HUES6 (cell line): Measurements from ENCODE around the gene PRR19.

Experiments
- H3K27ac ChIP-seq: 2 replicates; pipeline ENCODE4 v1.7.0; 2013; ENCODE audit warnings: low read depth, mild to moderate bottlenecking, low read length, inconsistent platforms
- H3K27me3 ChIP-seq: 2 replicates; pipeline ENCODE4 v1.6.1; 2013; ENCODE audit warnings: low read length; ENCODE audit not compliant: control insufficient read depth, insufficient read depth
- H3K36me3 ChIP-seq: 2 replicates; pipeline ENCODE4 v1.6.1; 2013; ENCODE audit warnings: low read length; ENCODE audit not compliant: control insufficient read depth, insufficient read depth
- H3K4me1 ChIP-seq: 2 replicates; pipeline ENCODE4 v1.6.1; 2013; ENCODE audit warnings: low read length; ENCODE audit not compliant: control insufficient read depth, insufficient read depth
- H3K4me3 ChIP-seq: 2 replicates; pipeline ENCODE4 v1.5.1; 2013; ENCODE audit warnings: low read depth, low read length
- H3K9ac ChIP-seq: one replicate; pipeline ENCODE4 v1.6.1; 2013; ENCODE audit warnings: mild to moderate bottlenecking, low read length
- H3K9me3 ChIP-seq: 2 replicates; pipeline ENCODE4 v1.6.1; 2013; ENCODE audit warnings: low read depth, low read length; ENCODE audit not compliant: control insufficient read depth, insufficient read depth

PRR19 gene

DNA sequence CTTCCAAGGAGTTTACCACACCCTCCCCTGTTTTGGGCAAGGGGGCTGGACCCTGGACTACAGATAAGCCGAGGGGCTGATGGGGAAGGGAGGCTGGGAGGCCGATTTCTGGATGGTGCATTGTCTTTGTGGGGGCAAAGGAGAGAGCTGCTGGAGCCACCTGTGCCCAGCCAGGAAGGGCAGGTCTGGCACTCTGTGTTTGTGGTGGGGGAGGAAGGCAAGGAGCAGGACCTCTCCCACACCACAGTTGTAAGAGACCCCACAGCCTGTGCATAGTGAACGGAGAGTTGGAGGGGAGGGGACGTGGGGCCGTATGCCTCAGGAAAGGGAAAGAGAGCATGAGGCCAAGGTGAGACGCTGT, 16.0 kb upstream of the PRR19 start:
- Histone ChIP-seq H3K27me3 (no peaks in the 10 kb centered on the region), H3K36me3 (peaks cover 41% of the 10 kb centered on the region), H3K9me3 (no peaks in the 10 kb centered on the region), H3K9ac (no peak overlapping the region), H3K4me3 (no peak overlapping the region), H3K4me1 (peaks cover 41% of the 10 kb centered on the region), H3K27ac (no peak overlapping the region)

GRCh38 chr19:42286349-42287016, 15.4 kb upstream of the PRR19 start:
- Histone ChIP-seq H3K9ac (no peak overlapping the region), H3K27me3 (no peaks in the 10 kb centered on the region), H3K36me3 (peaks cover 46% of the 10 kb centered on the region), H3K4me3 (no peak overlapping the region), H3K4me1 (peaks cover 43% of the 10 kb centered on the region), H3K9me3 (no peaks in the 10 kb centered on the region), H3K27ac (no peak overlapping the region)

GRCh38 chr19:42287017-42287826, 14.7 kb upstream of the PRR19 start:
- H3K9ac ChIP-seq = no peak overlapping the region
- H3K27me3 ChIP-seq = no peaks in the 10 kb centered on the region
- peaks cover 54% of the 10 kb centered on the region for H3K36me3 ChIP-seq
- H3K27ac ChIP-seq = no peak overlapping the region
- H3K4me3 ChIP-seq = no peak overlapping the region
- no peaks in the 10 kb centered on the region for H3K9me3 ChIP-seq
- peaks cover 40% of the 10 kb centered on the region for H3K4me1 ChIP-seq

- Histone ChIP-seq H3K9me3 (no peaks in the 10 kb centered on the region), H3K9ac (no peak overlapping the region), H3K27ac (no peak overlapping the region), H3K27me3 (no peaks in the 10 kb centered on the region), H3K36me3 (peaks cover 59% of the 10 kb centered on the region), H3K4me1 (peaks cover 36% of the 10 kb centered on the region), H3K4me3 (no peak overlapping the region)
These were observed 14.2 kb upstream of the PRR19 start for GRCh38 chr19:42287827-42288107.

- Histone ChIP-seq H3K27me3 (no peaks in the 10 kb centered on the region), H3K9me3 (no peaks in the 10 kb centered on the region), H3K27ac (no peak overlapping the region), H3K9ac (no peak overlapping the region), H3K36me3 (peaks cover 65% of the 10 kb centered on the region), H3K4me1 (peaks cover 30% of the 10 kb centered on the region), H3K4me3 (no peak overlapping the region)
These were observed 13.5 kb upstream of the PRR19 start for GRCh38 chr19:42288387-42288786.

GRCh38 chr19:42288881-42289555, 12.9 kb upstream of the PRR19 start:
- H3K4me1 ChIP-seq = peaks cover 30% of the 10 kb centered on the region
- H3K9ac ChIP-seq = no peak overlapping the region
- no peaks in the 10 kb centered on the region for H3K9me3 ChIP-seq
- peaks cover 72% of the 10 kb centered on the region for H3K36me3 ChIP-seq
- H3K27me3 ChIP-seq = no peaks in the 10 kb centered on the region
- no peak overlapping the region for H3K27ac ChIP-seq
- H3K4me3 ChIP-seq = no peak overlapping the region

GRCh38 chr19:42289556-42290041, 12.3 kb upstream of the PRR19 start:
- Histone ChIP-seq H3K4me1 (peaks cover 30% of the 10 kb centered on the region), H3K9ac (no peak overlapping the region), H3K27me3 (no peaks in the 10 kb centered on the region), H3K36me3 (peaks cover 78% of the 10 kb centered on the region), H3K9me3 (no peaks in the 10 kb centered on the region), H3K27ac (no peak overlapping the region), H3K4me3 (no peak overlapping the region)

- H3K4me3 ChIP-seq = no peak overlapping the region
- H3K27me3 ChIP-seq = no peaks in the 10 kb centered on the region
- no peak overlapping the region for H3K27ac ChIP-seq
- H3K36me3 ChIP-seq = peaks cover 81% of the 10 kb centered on the region
- no peaks in the 10 kb centered on the region for H3K9me3 ChIP-seq
- H3K9ac ChIP-seq = no peak overlapping the region
- H3K4me1 ChIP-seq = peaks cover 26% of the 10 kb centered on the region
These were observed 11.8 kb upstream of the PRR19 start for GRCh38 chr19:42290136-42290522.

DNA sequence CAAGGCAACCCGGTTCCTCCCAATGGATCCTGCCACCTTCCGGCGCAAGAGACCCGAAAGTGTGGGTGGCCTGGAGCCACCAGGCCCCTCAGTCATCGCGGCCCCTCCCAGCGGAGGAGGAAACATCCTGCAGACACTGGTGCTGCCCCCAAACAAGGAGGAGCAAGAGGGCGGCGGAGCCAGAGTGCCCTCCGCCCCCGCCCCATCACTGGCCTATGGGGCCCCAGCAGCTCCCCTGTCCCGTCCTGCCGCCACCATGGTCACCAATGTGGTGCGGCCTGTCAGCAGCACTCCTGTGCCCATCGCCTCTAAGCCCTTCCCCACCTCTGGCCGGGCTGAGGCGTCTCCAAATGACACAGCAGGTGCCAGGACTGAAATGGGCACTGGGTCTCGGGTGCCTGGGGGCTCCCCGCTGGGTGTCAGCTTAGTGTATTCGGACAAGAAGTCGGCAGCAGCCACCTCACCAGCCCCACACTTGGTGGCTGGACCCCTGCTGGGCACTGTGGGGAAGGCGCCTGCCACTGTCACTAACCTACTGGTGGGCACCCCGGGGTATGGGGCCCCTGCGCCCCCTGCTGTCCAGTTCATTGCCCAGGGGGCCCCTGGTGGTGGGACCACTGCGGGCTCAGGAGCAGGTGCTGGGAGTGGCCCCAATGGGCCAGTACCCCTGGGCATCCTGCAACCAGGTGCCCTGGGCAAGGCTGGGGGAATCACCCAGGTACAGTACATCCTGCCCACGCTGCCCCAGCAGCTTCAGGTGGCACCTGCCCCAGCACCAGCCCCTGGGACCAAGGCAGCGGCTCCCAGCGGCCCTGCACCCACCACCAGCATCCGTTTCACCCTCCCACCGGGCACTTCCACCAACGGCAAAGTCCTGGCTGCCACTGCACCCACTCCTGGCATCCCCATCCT, 11.2 kb upstream of the PRR19 start:
- no peak overlapping the region for H3K4me3 ChIP-seq
- peaks cover 19% of the 10 kb centered on the region for H3K4me1 ChIP-seq
- H3K36me3 ChIP-seq = peaks cover 82% of the 10 kb centered on the region
- H3K27me3 ChIP-seq = no peaks in the 10 kb centered on the region
- H3K9me3 ChIP-seq = no peaks in the 10 kb centered on the region
- no peak overlapping the region for H3K27ac ChIP-seq
- H3K9ac ChIP-seq = no peak overlapping the region

- peaks cover 15% of the 10 kb centered on the region for H3K4me1 ChIP-seq
- no peaks in the 10 kb centered on the region for H3K9me3 ChIP-seq
- no peaks in the 10 kb centered on the region for H3K27me3 ChIP-seq
- H3K4me3 ChIP-seq = no peak overlapping the region
- H3K36me3 ChIP-seq = peaks cover 85% of the 10 kb centered on the region
- H3K27ac ChIP-seq = no peak overlapping the region
- H3K9ac ChIP-seq = no peak overlapping the region
These were observed 10.5 kb upstream of the PRR19 start for GRCh38 chr19:42291435-42291810.
